GM18870 (cell line): Measurements from ENCODE around the gene FBXL14.

ENCODE experiments used
- ATAC-seq: cut with Tn5 transposase; IDR thresholded peaks from one replicate; pipeline ENCODE4 v1.9.1; 2021; ENCODE audit warnings: moderate library complexity; ENCODE audit not compliant: unreplicated experiment

FBXL14 gene

DNA sequence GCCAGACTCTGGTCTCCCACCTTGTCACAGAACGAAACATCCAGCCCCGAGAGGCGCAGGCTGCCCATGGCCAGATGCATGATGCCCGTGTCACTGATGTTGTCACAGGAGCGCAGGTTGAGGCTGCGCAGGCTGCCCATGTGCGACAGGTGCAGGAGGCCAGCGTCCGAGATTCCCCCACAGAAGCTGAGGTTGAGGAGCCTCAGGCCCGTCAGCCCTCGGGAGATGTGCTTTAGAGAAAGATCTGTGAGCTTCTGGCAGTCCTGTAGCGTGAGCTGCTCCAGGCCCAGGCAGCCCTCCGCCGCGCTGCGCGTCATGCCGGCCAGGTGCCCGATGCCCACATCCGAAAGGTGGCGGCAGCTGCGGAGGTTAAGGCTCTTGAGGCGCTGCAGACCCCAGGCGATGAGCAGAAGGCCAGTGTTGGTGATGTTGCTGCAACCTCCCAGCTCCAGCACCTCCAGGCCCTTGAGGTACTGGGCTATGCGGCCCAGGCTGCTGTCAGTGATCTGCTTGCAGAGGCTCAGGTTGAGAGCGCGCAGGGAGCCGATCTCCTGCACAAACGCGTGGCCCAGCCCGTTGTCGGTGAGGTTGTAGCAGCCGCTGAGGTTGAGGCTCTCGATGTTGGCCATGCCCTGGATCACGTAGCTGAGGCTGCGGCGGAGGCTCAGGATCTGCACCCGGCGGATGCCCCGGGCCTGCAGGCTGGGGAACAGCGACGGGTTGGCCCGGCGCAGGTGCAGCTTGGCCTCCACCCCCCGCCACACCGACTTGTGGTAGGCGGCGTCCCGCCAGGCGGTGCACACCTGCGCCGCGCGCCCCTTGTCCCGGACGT lies 991 bp downstream of the FBXL14 start:
- ATAC-seq, result no peak

DNA sequence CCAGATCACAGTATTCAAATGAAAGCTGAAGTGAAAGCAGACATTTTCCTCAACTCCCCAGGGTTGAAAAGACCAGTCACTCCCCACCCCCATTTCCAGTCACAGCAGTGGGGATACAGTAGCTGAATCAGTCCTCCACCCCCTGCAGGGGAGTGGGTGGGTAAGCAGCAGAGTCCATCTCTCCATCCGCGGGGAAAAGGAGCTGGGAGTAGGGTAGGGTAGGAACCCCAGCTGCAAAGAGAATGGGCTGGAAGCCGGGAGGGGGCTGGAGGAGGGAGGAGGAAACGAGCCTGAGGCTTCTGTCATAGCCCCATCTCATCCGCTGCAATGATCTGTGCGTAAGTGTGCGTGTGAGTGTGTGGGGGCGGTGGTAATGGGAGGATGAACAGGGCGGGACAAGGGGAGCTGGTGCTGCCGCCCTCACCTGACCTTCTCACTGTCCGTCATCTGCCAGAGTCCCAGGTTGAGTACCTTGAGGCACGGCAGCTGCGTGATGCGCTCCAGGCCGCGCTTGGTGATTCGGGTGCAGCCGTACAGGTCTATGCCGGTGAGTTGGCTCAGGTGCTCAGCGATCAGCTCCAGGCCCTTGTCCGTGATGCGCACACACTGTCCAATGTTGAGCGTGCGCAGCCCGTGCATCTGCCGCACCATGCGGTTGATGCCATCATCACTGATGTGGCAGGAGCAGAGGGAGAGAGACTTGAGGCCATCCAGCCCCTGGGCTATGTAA lies 1.8 kb downstream of the FBXL14 start:
- ATAC-seq, result no peak

GRCh38 chr12:1591543-1591942 lies 2.8 kb downstream of the FBXL14 start:
- no peak for ATAC-seq

- no peak for ATAC-seq
These were observed 3.3 kb downstream of the FBXL14 start for GRCh38 chr12:1591034-1591433.

DNA sequence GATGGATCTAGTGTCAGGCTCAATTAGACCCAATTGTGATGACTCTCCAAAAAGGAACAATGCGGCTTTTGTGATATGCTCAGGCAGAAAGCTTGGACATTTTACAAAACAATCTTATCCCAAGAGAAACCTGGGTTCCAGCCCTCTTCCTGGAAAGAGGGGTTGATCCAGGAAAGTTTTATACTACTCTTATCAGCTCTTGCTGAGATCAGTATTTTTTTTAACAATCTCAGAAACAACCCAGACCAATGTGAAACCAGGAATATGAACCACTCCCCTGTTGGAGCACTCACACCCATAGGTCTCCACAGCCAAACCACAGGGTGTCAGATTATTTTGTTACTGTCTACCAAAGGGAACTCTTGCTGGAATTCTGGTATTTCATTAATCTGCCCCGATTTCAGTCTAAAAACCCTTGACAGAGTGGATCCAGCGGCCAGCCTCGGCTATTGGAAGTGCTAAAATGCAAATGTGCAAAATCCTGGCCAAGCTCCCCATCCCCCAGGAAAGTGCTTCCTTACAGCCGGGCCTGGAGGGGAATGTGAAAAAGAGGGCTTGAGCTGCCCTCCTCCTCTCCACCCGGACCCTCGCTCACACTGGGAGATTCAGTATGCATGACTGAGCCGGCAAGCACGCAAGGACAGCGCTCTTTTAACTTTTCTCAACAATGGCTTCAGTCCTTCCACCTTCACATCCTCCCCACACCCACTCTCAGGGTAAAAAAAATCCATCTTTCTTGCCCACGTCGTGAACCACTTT lies 4.0 kb downstream of the FBXL14 start:
- no peak for ATAC-seq

GRCh38 chr12:1588575-1588947 lies 5.8 kb downstream of the FBXL14 start:
- no peak for ATAC-seq

DNA sequence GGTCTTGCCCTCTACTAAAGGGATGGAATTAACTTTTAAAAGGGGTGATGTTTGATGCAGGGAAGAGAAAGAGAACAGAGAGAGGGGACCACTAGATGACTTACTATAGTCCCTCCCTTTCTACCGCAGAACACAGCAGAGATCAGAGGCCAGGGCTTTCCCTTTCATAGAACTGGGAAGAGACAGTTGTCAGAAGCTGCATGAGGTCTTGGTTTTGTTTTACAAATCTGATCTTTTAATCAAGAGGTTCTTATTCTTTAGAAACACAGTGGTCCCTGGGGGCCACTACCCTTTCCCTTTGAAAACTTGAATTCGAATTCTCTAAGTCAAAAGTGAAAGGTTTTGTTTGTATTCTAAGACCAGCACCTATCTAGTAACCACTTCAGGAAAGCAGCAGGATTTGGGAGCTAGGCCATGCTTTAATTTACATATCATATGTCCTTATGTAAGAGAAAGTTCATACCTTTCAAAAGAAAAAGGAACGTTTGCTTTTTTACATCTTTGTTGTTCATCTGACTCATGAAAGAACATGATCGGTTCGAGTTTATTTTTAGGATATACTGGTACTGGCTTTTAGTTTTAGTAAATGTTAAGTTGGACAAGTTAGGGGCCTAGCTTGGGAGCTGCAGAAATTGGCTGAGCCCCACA lies 6.3 kb downstream of the FBXL14 start:
- ATAC-seq, result no peak

DNA sequence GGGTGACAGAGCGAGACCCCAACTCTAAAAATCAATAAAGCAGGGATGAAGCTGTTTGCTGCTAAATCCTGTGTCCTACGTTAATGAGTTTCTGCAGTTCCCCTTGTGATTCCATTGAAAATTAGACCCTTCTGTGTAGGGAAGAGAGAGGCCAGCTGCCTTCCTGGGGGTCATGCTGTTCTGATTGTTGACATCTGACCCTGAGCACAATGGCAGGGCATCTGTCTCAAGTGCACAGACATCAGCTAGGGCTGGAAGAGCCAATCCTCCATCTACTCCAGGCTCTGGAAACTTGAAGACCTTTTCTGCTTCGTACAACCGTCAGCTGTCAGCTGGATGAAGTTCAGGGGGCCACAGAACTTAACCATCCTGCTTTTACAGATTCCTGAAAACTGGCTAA lies 10.1 kb downstream of the FBXL14 start:
- no peak for ATAC-seq

DNA sequence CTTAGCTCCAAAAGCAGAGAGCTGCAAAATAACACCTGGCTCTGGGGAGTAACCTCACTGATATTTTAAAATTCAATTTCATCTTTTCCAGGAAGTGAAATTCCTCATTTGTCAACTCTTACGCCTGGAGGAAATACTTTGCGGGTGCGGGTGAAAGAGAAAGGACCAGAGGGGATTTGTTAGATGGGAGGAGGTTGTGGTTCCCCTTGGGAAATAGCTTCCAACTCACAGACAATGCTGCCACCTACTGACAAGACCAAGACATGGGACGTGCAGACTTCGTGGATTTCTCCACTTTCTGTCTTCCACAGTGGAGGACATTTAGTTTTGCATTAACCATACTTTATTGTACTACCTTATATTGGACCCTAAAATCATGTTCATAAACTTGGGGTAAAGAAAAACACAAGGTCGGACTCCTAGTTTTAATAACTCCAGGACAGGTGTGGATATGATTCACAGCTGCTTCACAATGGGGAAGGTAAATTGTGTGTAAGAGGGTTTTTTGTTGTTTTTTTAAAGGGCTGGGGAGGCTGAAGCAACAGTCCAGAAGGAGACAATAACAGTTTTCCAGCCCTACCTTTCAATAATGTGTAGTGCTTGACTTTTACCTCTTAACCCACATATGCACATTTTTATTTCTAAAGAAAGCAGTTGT lies 10.8 kb downstream of the FBXL14 start:
- no peak for ATAC-seq

GRCh38 chr12:1582709-1583050 lies 11.7 kb downstream of the FBXL14 start:
- ATAC-seq, result no peak

DNA sequence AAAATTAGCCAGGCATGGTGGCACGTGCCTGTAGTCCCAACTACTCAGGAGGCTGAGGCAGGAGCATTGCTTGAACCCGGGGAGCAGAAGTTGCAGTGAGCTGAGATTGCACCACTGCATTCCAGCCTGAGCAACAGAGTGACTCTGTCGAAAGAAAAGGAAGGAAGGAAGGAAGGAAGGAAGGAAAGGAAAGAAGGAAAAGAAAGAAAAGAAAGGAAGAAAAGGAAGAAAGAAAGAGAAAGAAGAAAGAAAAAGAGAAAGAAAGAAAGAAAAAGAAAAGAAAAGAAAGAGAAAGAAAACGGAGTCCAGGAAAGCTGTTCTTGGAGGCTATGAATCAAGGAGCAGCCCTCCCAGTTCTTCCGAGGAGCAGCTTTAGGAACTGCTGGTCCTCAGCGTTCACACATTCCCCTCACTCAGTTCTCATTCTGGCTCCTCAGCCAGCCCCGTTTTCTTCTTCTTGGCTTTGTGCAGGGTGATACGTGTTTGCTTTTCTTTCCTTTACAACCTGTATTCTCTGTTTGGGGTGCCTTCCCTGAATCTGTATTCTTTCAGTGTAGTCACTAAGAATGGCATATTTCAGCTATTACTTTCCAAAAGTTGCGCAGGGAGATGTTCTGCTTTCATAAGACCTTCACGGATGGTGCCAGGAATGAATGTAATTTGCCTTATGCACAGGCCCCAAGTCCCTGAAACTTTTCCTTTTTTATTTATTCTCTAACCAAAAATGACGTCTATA lies 12.2 kb downstream of the FBXL14 start:
- ATAC-seq, result no peak

GRCh38 chr12:1580526-1580925 lies 13.9 kb downstream of the FBXL14 start:
- ATAC-seq, result no peak

DNA sequence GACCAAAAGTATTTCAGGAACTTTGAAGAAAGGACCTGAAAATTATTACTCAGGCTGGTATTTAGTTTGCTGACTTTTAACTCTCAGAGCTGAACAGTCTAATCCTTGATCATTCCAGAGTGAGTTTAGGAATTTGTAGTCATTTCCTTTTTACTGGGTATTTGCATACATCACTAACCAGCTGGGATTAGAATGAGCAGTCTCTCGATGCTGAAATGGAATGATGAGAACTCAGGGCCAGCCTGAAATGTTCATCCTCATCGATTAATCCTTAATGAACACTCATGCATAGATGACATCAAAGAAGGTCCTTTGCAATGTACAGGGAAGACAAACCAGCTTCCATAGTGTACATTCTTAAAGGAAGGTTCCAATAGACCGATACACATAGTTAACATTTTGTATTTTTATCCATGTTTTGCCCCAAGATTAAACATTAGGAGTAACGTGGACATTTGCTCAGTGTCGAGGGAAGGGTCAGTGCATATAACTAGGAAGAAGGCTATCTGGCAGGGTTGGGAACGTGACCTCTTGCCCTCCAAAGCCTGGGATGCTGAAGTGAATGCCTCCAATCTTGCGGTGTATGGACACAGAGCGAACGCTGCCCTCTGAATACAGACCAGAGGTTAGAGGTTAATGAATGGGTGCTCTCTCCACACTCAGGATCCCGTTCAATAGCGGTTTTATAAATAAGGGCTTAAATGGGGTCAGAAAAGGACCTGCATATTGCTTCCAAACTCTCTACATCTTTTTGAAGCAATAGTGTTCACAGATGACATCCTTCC lies 14.5 kb downstream of the FBXL14 start:
- no peak for ATAC-seq

DNA sequence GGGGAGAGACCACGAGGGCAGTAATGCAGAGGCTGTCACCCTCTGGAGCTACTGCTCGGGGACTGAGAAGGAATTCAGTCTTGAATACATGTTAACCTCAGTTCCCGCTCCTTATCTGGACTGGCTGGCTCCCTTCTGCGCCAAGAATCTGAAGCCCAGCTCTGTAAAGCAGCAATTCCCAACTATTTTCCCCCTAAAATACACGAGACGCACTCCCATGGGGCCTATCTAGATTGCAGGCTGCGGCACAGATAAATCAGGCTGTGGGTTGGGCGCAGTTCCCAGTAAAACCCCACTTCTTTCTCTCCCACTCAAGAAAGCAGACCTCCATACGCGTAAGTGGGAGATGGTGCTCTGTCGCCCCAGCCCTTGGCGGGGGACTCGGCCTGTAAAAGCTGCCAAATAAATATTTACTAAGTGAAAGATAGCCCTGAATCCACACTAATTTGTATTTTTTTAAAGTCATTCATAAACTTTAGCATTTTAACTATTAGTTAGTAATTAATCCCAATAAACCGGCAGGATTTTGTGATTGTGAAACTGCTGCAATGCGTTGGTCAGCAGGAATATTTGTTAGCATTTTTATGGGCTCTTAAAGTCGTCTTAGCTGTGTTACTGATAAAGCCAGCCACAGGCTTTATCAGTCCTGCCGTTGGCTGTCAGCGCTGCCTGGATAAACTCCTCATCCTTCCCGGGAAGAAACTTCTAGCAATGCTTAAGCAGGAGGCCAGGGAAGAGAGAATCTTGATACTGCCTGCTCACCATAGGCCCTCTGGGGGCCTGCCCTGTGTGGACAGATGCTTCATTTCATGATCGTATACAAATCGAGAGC lies 17.8 kb downstream of the FBXL14 start:
- ATAC-seq, result no peak

- ATAC-seq, result no peak
These were observed 18.7 kb downstream of the FBXL14 start for GRCh38 chr12:1575408-1576401.

GRCh38 chr12:1574865-1575259 lies 19.5 kb downstream of the FBXL14 start:
- ATAC-seq, result no peak
